Measurements from ENCODE around the gene HS3ST4.

DNA sequence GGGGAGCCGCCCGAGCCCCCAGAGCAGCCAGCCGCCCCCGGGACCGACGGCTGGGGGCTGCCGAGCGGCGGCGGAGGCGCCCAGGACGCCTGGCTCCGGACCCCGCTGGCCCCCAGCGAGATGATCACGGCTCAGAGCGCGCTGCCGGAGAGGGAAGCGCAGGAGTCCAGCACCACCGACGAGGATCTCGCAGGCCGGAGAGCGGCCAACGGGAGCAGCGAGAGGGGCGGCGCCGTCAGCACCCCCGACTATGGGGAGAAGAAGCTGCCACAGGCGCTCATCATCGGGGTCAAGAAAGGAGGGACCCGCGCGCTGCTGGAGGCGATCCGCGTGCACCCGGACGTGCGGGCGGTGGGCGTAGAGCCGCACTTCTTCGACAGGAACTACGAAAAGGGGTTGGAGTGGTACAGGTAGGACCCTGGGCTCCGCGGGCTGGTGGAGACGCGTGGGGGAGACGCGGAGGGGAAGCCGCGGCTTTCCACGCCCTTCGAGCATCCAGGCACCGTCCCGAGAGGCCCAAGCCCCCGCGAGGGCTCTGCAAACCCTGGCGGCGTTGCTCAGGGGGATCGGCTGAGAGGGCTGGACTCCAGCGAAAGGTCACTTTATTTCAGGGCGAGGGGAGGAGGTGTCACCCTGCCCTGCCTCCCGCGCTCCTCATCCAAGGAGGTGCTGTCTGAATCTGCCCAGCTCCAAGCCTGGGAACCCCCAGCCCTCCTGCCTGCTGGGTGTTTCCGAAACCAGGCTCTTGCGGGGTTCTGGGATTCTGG, 1.2 kb downstream of the HS3ST4 start:
- TF ChIP-seq CTCF (IDR thresholded peaks at IDR 0.05) (no peak), POLR2A (IDR thresholded peaks at IDR 0.05) (no peak), POLR2AphosphoS5 (IDR thresholded peaks at IDR 0.05; ENCODE audit: insufficient read depth in 1 of 2, low read depth in 1 of 2) (no peak)

All from vagina (tissue), 2 donors.